Liver (tissue), 9 donors: Measurements from ENCODE around the gene TMEM243. TPM values are rescaled to one million over a fixed set of nuclear protein-coding genes. Genes with fewer than 3 reads are reported as not detected.
"Not testable (repeated sequence)": the region's sequence is repeated elsewhere in the genome, so short reads cannot be mapped to it uniquely, and the experiment has no call there.

ENCODE experiments used
- DNase-seq: peaks from one replicate; pipeline ENCODE4 v3.0.0-alpha.2; 2017; ENCODE audit warnings: low spot score
- H3K27ac ChIP-seq, 2 donors: one replicate each; pipeline ENCODE4 v1.7.0; 2013; ENCODE audit warnings: inconsistent platforms in 2 of 2, low read length in 2 of 2, control low read depth in 1 of 2, low read depth in 1 of 2, mild to moderate bottlenecking in 1 of 2
- H3K27me3 ChIP-seq, 4 donors: one replicate each; pipeline versions ENCODE4 v1.6.1 to v1.7.0; 2013; ENCODE audit warnings: low read length in 3 of 4, inconsistent platforms in 1 of 4, mild to moderate bottlenecking in 1 of 4, moderate library complexity in 1 of 4; ENCODE audit not compliant: control insufficient read depth in 4 of 4, insufficient read depth in 4 of 4
- H3K36me3 ChIP-seq, 4 donors: one replicate each; pipeline versions ENCODE4 v1.6.1 to v1.7.0; 2013; ENCODE audit warnings: low read length in 3 of 4, mild to moderate bottlenecking in 3 of 4, low read depth in 1 of 4, moderate library complexity in 1 of 4; ENCODE audit not compliant: control insufficient read depth in 4 of 4, insufficient read depth in 3 of 4
- H3K4me1 ChIP-seq, 4 donors: one replicate each; pipeline versions ENCODE4 v1.6.1 to v1.7.0; 2013; ENCODE audit warnings: low read length in 3 of 4, mild to moderate bottlenecking in 3 of 4, moderate library complexity in 1 of 4; ENCODE audit not compliant: control insufficient read depth in 4 of 4, insufficient read depth in 4 of 4
- H3K4me3 ChIP-seq, 3 donors: one replicate each; pipeline versions ENCODE4 v1.6.1 to v1.7.0; 2013; ENCODE audit warnings: low read length in 3 of 3, control low read depth in 1 of 3, low read depth in 1 of 3, mild to moderate bottlenecking in 1 of 3
- H3K9ac ChIP-seq, 2 donors: one replicate each; pipeline ENCODE4 v1.7.0; 2013; ENCODE audit warnings: low read length in 2 of 2, mild to moderate bottlenecking in 2 of 2, moderate library complexity in 2 of 2, control low read depth in 1 of 2, low read depth in 1 of 2
- H3K9me3 ChIP-seq, 4 donors: one replicate each; pipeline versions ENCODE4 v1.6.1 to v1.7.0; 2013; ENCODE audit warnings: low read length in 3 of 4; ENCODE audit not compliant: control insufficient read depth in 4 of 4
- EGR1 ChIP-seq, 2 donors: IDR thresholded peaks; 2 replicates each; pipeline ENCODE4 v1.6.1; 2016 to 2018; ENCODE audit warnings: antibody characterized with exemption in 2 of 2, low read depth in 2 of 2
- FOXA1 ChIP-seq: IDR thresholded peaks from 2 replicates; pipeline ENCODE4 v1.6.1; 2016; ENCODE audit warnings: antibody characterized with exemption
- FOXA2 ChIP-seq: IDR thresholded peaks from 2 replicates; pipeline ENCODE4 v1.6.1; 2016; ENCODE audit warnings: antibody characterized with exemption
- HNF4A ChIP-seq, 2 donors: conservative IDR thresholded peaks; 2 replicates each; pipeline ENCODE4 v1.6.1; 2016; ENCODE audit warnings: antibody characterized with exemption in 2 of 2, mild to moderate bottlenecking in 2 of 2
- HNF4G ChIP-seq: IDR thresholded peaks from 2 replicates; pipeline ENCODE4 v1.6.1; 2016; ENCODE audit warnings: antibody characterized with exemption
- JUND ChIP-seq, 2 donors: IDR thresholded peaks; 2 replicates each; pipeline ENCODE4 v1.6.1; 2016; ENCODE audit warnings: antibody characterized with exemption in 2 of 2
- NR2F2 ChIP-seq: IDR thresholded peaks from 2 replicates; pipeline ENCODE4 v1.6.1; 2016; ENCODE audit warnings: antibody characterized with exemption
- RAD21 ChIP-seq, 2 donors: IDR thresholded peaks; 2 replicates each; pipeline ENCODE4 v1.6.1; 2016; ENCODE audit warnings: antibody characterized with exemption in 2 of 2, mild to moderate bottlenecking in 2 of 2
- RXRA ChIP-seq, 2 donors: IDR thresholded peaks; 2 replicates each; pipeline ENCODE4 v1.6.1; 2017 to 2018; ENCODE audit warnings: antibody characterized with exemption in 2 of 2, mild to moderate bottlenecking in 1 of 2
- SP1 ChIP-seq: IDR thresholded peaks from 2 replicates; pipeline ENCODE4 v1.6.1; 2018; ENCODE audit warnings: antibody characterized with exemption, mild to moderate bottlenecking
- TAF1 ChIP-seq: conservative IDR thresholded peaks from 2 replicates; pipeline ENCODE4 v1.6.1; 2016; ENCODE audit warnings: antibody characterized with exemption, mild to moderate bottlenecking
- YY1 ChIP-seq: IDR thresholded peaks from 2 replicates; pipeline ENCODE4 v1.6.1; 2016; ENCODE audit warnings: antibody characterized with exemption, mild to moderate bottlenecking
- WGBS: extraction: QIAGEN DNeasy Blood & Tissue Kit; methylation state at CpG from one replicate; pipeline ENCODE4 v1.1.7; 2013; 5-methylcytosine and 5-hydroxymethylcytosine counted together
- polyA plus RNA-seq, 2 donors: library from polyadenylated mRNA; stranded (reverse) in 1 of 2; unstranded in 1 of 2; fragments of 200-250 nt in 1 of 2; fragments of >200 nt in 1 of 2; fragmentation: Nextera tagmentation in 1 of 2; extraction: Ambion mirVana in 1 of 2; gene quantifications; one replicate each; pipeline versions ENCODE4 v1.2.1 to v1.2.3, GENCODE V29; 2013 to 2015
- total RNA-seq, 2 donors: library from RNA; depleted of rRNA; stranded (reverse); fragments of >200 nt; gene quantifications; one replicate each; pipeline ENCODE4 v1.2.3, GENCODE V29; 2014
- TF ChIP-seq, protein P1 (sequence below): IDR thresholded peaks from 2 replicates; pipeline ENCODE4 v1.6.1; 2016; ENCODE audit warnings: antibody characterized with exemption
- TF ChIP-seq, protein P2 (sequence below): IDR thresholded peaks from 2 replicates; pipeline ENCODE4 v1.6.1; 2016; ENCODE audit warnings: antibody characterized with exemption
- TF ChIP-seq, protein P3 (sequence below): IDR thresholded peaks from 2 replicates; pipeline ENCODE4 v1.6.1; 2016; ENCODE audit warnings: antibody characterized with exemption, mild to moderate bottlenecking
- donor health status: healthy.
- donor health status: healthy.
- donor health status: healthy.
- donor health status: healthy.
- donor health status: healthy.

Gene TMEM243
- total and polyA plus RNA-seq, 4 donors, result 4.8 to 8.0 (median 5.5) TPM

DNA sequence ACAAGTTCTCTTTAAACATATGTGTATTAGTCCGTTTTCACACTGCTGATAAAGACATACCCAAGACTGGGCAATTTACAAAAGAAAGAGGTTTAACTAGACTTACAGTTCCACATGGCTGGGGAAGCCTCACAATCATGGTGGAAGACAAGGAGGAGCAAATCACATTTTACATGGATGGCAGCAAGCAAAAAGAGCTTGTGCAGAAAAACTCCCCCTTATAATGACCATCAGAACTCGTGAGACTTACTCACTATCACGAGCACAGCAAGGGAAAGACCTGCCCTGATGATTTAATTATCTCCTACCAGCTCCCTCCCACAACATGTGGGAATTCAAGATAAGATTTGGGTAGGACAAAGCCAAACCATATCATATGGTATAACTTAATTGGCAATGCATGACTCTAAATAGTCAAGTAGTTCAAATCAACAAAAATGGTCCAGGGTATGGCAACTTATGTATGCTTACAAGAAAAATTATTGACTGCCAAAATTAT, 34.1 kb upstream of the TMEM243 start:
- H3K4me1 ChIP-seq, result no peaks in the 10 kb centered on the region
- 72% methylated on average over 3 of the region's 3 CpGs for WGBS
- H3K27me3 ChIP-seq, result no peaks in the 10 kb centered on the region
- DNase-seq, result no peak
- H3K4me3 ChIP-seq, result no peak overlapping the region
- TF ChIP-seq RXRA (IDR thresholded peaks at IDR 0.05), result no peak
- no peak overlapping the region for H3K9ac ChIP-seq
- no peak overlapping the region for H3K27ac ChIP-seq
- no peaks in the 10 kb centered on the region for H3K36me3 ChIP-seq
- H3K9me3 ChIP-seq, result no peaks in the 10 kb centered on the region

DNA sequence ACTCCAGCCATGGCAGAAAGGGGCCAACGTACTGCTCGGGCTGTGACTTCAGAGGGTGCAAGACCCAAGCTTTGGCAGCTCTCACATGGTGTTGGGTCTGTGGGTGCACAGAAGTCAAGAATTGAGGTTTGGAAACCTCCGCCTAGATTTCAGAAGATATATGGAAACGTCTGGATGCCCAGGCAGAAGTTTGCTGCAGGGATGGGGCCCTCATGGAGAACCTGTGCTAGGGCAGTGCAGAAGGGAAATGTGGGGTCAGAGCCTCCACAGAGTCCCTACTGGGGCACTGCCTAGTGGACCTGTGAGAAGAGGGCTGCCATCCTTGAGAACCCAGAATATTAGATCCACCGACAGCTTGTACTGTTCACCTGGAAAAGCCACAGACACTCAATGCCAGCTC, 26.1 kb upstream of the TMEM243 start:
- not testable (repeated sequence) for H3K36me3 ChIP-seq, H3K4me3 ChIP-seq, H3K27ac ChIP-seq, H3K4me1 ChIP-seq, DNase-seq, H3K9me3 ChIP-seq, H3K9ac ChIP-seq, H3K27me3 ChIP-seq
- 91% methylated on average over 5 of the region's 5 CpGs for WGBS

DNA sequence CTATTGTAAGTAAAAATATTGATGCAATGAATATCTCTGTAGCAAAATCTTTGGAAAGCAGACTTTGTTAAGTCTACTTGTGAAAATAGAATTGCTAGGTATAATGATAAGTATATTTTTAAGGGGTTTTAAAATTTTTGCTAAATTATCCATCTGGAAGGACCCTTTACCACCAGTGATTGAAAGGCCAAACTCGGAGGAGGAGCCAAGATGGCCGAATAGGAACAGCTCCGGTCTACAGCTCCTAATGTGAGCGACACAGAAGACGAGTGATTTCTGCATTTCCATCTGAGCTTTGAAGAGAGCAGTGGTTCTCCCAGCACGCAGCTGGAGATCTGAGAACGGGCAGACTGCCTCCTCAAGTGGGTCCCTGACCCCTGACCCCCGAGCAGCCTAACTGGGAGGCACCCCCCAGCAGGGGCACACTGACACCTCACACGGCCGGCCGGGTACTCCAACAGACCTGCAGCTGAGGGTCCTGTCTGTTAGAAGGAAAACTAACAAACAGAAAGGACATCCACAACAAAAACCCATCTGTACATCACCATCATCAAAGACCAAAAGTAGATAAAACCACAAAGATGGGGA, 19.0 kb upstream of the TMEM243 start:
- not testable (repeated sequence) for H3K27me3 ChIP-seq, H3K36me3 ChIP-seq, DNase-seq, H3K9me3 ChIP-seq, H3K9ac ChIP-seq, H3K4me1 ChIP-seq, H3K27ac ChIP-seq, H3K4me3 ChIP-seq
- 72% methylated on average over 11 of the region's 11 CpGs for WGBS

DNA sequence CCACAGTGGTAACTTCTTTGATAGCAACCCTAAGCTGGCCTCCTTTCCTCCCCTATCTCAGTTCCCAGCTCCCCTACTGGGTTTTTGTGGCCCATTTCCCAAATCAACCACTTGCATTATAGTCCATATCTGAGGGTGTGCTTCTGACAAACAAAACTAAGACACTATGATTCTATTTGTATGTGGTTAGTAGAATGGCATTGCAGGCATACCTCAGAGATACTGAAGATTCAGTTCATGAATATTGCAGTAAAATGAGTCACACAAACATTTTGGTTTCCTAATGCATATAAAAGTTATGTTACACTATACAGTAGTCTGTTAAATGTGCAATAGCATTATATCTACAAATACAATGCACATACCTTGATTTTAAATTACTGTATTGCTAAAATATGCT, 15.4 kb upstream of the TMEM243 start:
- TF ChIP-seq FOXA1, result no peak
- TF ChIP-seq JUND (IDR thresholded peaks at IDR 0.05), result no peak
- no peak for TF ChIP-seq EGR1 (IDR thresholded peaks at IDR 0.05; ENCODE audit: low read depth in 2 of 2)
- TF ChIP-seq, protein P1, sequence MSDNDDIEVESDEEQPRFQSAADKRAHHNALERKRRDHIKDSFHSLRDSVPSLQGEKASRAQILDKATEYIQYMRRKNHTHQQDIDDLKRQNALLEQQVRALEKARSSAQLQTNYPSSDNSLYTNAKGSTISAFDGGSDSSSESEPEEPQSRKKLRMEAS, result no peak
- TF ChIP-seq, protein P2, sequence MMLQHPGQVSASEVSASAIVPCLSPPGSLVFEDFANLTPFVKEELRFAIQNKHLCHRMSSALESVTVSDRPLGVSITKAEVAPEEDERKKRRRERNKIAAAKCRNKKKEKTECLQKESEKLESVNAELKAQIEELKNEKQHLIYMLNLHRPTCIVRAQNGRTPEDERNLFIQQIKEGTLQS, result no peak
- no peak overlapping the region for H3K27ac ChIP-seq
- H3K4me1 ChIP-seq, result peaks cover 2 to 6% (median 3%) of the 10 kb centered on the region in 4 donors

DNA sequence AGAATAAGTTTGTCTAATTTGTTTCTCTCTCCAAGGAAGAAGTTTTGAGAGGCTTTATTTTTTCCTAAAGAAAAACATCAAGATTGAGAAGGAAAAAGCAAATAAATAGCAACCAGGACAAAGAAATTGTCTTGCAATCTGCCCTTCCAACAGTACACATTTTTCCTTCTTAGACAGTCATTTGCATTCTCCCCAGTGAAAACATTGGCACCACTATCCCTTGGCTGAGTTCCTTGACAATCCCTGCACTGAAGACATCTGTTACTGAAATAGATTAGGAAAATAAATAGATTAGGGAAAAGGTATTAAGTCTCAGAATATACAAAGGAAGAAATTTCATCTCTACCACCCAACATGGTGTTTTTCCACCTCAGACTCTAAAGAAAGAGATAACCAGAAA, 12.2 kb upstream of the TMEM243 start:
- Histone ChIP-seq H3K9ac (no peak overlapping the region), H3K4me1 (peaks cover 2 to 6% (median 3%) of the 10 kb centered on the region in 4 donors), H3K4me3 (no peak overlapping the region), H3K36me3 (no peaks in the 10 kb centered on the region), H3K27ac (no peak overlapping the region), H3K9me3 (peaks cover 0 to 4% (median 0%) of the 10 kb centered on the region in 4 donors), H3K27me3 (no peaks in the 10 kb centered on the region)
- DNase-seq, result no peak
- TF ChIP-seq RAD21 (IDR thresholded peaks at IDR 0.05) (no peak), HNF4G (no peak), FOXA1 (no peak), SP1 (no peak), EGR1 (IDR thresholded peaks at IDR 0.05; ENCODE audit: low read depth in 2 of 2) (no peak), HNF4A (conservative IDR thresholded peaks at IDR 0.05) (no peak), NR2F2 (no peak), RXRA (IDR thresholded peaks at IDR 0.05) (no peak), YY1 (no peak), TAF1 (no peak), FOXA2 (no peak)
- TF ChIP-seq, protein P3, sequence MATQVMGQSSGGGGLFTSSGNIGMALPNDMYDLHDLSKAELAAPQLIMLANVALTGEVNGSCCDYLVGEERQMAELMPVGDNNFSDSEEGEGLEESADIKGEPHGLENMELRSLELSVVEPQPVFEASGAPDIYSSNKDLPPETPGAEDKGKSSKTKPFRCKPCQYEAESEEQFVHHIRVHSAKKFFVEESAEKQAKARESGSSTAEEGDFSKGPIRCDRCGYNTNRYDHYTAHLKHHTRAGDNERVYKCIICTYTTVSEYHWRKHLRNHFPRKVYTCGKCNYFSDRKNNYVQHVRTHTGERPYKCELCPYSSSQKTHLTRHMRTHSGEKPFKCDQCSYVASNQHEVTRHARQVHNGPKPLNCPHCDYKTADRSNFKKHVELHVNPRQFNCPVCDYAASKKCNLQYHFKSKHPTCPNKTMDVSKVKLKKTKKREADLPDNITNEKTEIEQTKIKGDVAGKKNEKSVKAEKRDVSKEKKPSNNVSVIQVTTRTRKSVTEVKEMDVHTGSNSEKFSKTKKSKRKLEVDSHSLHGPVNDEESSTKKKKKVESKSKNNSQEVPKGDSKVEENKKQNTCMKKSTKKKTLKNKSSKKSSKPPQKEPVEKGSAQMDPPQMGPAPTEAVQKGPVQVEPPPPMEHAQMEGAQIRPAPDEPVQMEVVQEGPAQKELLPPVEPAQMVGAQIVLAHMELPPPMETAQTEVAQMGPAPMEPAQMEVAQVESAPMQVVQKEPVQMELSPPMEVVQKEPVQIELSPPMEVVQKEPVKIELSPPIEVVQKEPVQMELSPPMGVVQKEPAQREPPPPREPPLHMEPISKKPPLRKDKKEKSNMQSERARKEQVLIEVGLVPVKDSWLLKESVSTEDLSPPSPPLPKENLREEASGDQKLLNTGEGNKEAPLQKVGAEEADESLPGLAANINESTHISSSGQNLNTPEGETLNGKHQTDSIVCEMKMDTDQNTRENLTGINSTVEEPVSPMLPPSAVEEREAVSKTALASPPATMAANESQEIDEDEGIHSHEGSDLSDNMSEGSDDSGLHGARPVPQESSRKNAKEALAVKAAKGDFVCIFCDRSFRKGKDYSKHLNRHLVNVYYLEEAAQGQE, result no peak
- TF ChIP-seq, protein P1, result no peak

More for the DNA sequence above, 15.4 kb upstream of the TMEM243 start:
- Histone ChIP-seq H3K9ac (no peak overlapping the region), H3K4me3 (no peak overlapping the region), H3K27me3 (no peaks in the 10 kb centered on the region), H3K36me3 (no peaks in the 10 kb centered on the region), H3K9me3 (peaks cover 0 to 4% (median 0%) of the 10 kb centered on the region in 4 donors)
- no peak for DNase-seq
